ENCODE measurements around the gene BCAS3. TPM values are rescaled to one million over a fixed set of nuclear protein-coding genes. Genes with fewer than 3 reads are reported as not detected.

BCAS3 gene
- total RNA-seq, 1 experiment from 2014 or later = 26.3 TPM

DNA sequence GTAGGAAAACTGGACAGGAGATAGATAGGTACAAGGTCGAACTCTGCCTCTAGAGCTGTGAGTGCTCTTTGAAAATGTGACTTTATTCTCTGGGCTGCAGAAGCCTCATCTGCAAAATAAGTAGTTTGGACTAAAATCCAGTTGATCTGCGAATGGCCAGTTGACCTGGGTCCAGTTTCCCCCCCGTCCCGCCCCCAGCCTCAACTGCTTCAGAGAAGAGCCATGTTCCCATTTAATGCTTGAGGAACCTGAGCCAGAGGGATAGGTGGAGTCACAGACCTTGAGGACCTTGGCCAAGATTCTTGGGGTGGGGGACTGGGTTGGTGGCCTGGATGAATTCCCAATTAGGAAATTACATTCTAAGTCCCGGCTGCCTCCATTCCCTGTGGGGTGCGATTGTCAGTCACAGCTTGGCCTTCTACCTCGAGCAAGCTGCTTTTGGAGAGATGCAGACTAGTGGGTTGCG, 736.0 kb downstream of the BCAS3 start:
- CTCF ChIA-PET = interaction anchor here (0.5 to 5.0 kb wide), 13 partner anchors 12 to 760 kb away, joined by 3 to 60 read pairs (median 9); no protein-coding TSS in a partner anchor
- Histone ChIP-seq H3K4me2 (ENCODE audit: low read length) (0 out of 2 replicates have a peak overlapping the region, but pooled peaks have one; percentile 93), H3K36me3 (ENCODE audit: control insufficient read depth in 1 of 2, insufficient read depth in 2 of 2, low read length in 2 of 2) (no peaks in the 10 kb centered on the region), H3K9me2 (ENCODE audit: insufficient read depth) (no peaks in the 10 kb centered on the region), H3K9me3 (ENCODE audit: control insufficient read depth in 1 of 2, insufficient read depth in 1 of 2, low read depth in 1 of 2, low read length in 2 of 2) (no peaks in the 10 kb centered on the region), H3K4me1 (ENCODE audit: control insufficient read depth in 1 of 2, insufficient read depth in 2 of 2, low read length in 2 of 2) (peaks cover 57 to 69% of the 10 kb centered on the region in 2 experiments), H3K27ac (ENCODE audit: low read depth, low read length) (peak overlapping the region; percentile 97), H2AFZ (ENCODE audit: low read depth, low read length, poor library complexity, severe bottlenecking) (no peak overlapping the region), H3K27me3 (ENCODE audit: insufficient read depth, low read length) (no peaks in the 10 kb centered on the region), H3K79me2 (ENCODE audit: insufficient read depth, low read length) (no peaks in the 10 kb centered on the region), H3K9ac (ENCODE audit: low read length) (no peak overlapping the region), H4K20me1 (ENCODE audit: insufficient read depth) (no peaks in the 10 kb centered on the region), H3K4me3 (replicated peaks in 1 of 2; ENCODE audit: low read depth in 1 of 2, low read length in 2 of 2) (no peak overlapping the region)
- ATAC-seq (no peak), DNase-seq (ENCODE audit: low read depth, low spot score) (no peak)
- BruUV-seq (replicated peaks) = no TSS peak
- TF ChIP-seq, protein P1, sequence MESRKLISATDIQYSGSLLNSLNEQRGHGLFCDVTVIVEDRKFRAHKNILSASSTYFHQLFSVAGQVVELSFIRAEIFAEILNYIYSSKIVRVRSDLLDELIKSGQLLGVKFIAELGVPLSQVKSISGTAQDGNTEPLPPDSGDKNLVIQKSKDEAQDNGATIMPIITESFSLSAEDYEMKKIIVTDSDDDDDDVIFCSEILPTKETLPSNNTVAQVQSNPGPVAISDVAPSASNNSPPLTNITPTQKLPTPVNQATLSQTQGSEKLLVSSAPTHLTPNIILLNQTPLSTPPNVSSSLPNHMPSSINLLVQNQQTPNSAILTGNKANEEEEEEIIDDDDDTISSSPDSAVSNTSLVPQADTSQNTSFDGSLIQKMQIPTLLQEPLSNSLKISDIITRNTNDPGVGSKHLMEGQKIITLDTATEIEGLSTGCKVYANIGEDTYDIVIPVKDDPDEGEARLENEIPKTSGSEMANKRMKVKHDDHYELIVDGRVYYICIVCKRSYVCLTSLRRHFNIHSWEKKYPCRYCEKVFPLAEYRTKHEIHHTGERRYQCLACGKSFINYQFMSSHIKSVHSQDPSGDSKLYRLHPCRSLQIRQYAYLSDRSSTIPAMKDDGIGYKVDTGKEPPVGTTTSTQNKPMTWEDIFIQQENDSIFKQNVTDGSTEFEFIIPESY (IDR thresholded peaks at IDR 0.05; ENCODE audit: extremely low read depth, insufficient replicate concordance, low read length) = no peak
- TF ChIP-seq EGR1 (IDR thresholded peaks at IDR 0.05; ENCODE audit: low read depth) = no peak
- TF ChIP-seq ZFX (IDR thresholded peaks at IDR 0.05) = no peak
- no peak for TF ChIP-seq FOSL1 (IDR thresholded peaks at IDR 0.05; ENCODE audit: low read depth)
- no peak for TF ChIP-seq POLR2AphosphoS5 (IDR thresholded peaks at IDR 0.05; ENCODE audit: low read depth, low read length)
- TF ChIP-seq, protein P2, sequence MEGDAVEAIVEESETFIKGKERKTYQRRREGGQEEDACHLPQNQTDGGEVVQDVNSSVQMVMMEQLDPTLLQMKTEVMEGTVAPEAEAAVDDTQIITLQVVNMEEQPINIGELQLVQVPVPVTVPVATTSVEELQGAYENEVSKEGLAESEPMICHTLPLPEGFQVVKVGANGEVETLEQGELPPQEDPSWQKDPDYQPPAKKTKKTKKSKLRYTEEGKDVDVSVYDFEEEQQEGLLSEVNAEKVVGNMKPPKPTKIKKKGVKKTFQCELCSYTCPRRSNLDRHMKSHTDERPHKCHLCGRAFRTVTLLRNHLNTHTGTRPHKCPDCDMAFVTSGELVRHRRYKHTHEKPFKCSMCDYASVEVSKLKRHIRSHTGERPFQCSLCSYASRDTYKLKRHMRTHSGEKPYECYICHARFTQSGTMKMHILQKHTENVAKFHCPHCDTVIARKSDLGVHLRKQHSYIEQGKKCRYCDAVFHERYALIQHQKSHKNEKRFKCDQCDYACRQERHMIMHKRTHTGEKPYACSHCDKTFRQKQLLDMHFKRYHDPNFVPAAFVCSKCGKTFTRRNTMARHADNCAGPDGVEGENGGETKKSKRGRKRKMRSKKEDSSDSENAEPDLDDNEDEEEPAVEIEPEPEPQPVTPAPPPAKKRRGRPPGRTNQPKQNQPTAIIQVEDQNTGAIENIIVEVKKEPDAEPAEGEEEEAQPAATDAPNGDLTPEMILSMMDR (IDR thresholded peaks at IDR 0.05 in 2 of 3, conservative IDR thresholded peaks at IDR 0.05 in 1 of 3; ENCODE audit: borderline replicate concordance in 1 of 3, insufficient read depth in 1 of 3, low read depth in 2 of 3, low read length in 2 of 3) = no peak
- TF ChIP-seq RAD21 (IDR thresholded peaks at IDR 0.05; ENCODE audit: low read depth) = no peak
- TF ChIP-seq SIN3A (IDR thresholded peaks at IDR 0.05; ENCODE audit: low read depth) = no peak
- no peak for TF ChIP-seq ELF1 (IDR thresholded peaks at IDR 0.05; ENCODE audit: borderline replicate concordance, low read depth)
- no peak for TF ChIP-seq TCF7L2 (IDR thresholded peaks at IDR 0.05; ENCODE audit: borderline replicate concordance, extremely low read depth, insufficient read depth, insufficient read length)
- no peak for TF ChIP-seq JUND (IDR thresholded peaks at IDR 0.05)
- TF ChIP-seq, protein P3, sequence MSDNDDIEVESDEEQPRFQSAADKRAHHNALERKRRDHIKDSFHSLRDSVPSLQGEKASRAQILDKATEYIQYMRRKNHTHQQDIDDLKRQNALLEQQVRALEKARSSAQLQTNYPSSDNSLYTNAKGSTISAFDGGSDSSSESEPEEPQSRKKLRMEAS (IDR thresholded peaks at IDR 0.05) = no peak
- no peak for TF ChIP-seq EZH2phosphoT487 (IDR thresholded peaks at IDR 0.05; ENCODE audit: borderline replicate concordance)
- no peak for TF ChIP-seq CBX3 (IDR thresholded peaks at IDR 0.05; ENCODE audit: low read depth)
- TF ChIP-seq, protein P4, sequence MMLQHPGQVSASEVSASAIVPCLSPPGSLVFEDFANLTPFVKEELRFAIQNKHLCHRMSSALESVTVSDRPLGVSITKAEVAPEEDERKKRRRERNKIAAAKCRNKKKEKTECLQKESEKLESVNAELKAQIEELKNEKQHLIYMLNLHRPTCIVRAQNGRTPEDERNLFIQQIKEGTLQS (IDR thresholded peaks at IDR 0.05) = no peak
- RAD21 ChIA-PET (ENCODE audit: low non-redundant PET in 1 of 2, low total read pairs in 2 of 2, uncharacterized antibody in 2 of 2, unreplicated experiment in 2 of 2) = interaction anchor here (0.8 to 2.1 kb wide), 3 partner anchors 161 to 442 kb away, joined by 3 to 11 read pairs (median 3); no protein-coding TSS in a partner anchor
- intact Hi-C loops (cut with micrococcal nuclease) = loop anchor here (2.0 to 5.0 kb wide), 2 partner anchors 223 to 654 kb away; partner anchors contain the start of gene MED13
- POLR2A ChIA-PET = no interaction called here

Data from HCT116 (cell line).